ENCODE data around the gene MOGAT3.

MOGAT3 gene

GRCh38 chr7:101172854-101173751, 27.7 kb downstream of the MOGAT3 start:
- Histone ChIP-seq H3K4me1 (peaks cover 12% of the 10 kb centered on the region), H3K36me3 (no peaks in the 10 kb centered on the region), H3K27me3 (peaks cover 39% of the 10 kb centered on the region), H3K4me3 (ENCODE audit: low read depth, low read length) (no peak overlapping the region), H3K9me3 (no peaks in the 10 kb centered on the region)
- DNase-seq: no peak
- TF ChIP-seq, protein P1, sequence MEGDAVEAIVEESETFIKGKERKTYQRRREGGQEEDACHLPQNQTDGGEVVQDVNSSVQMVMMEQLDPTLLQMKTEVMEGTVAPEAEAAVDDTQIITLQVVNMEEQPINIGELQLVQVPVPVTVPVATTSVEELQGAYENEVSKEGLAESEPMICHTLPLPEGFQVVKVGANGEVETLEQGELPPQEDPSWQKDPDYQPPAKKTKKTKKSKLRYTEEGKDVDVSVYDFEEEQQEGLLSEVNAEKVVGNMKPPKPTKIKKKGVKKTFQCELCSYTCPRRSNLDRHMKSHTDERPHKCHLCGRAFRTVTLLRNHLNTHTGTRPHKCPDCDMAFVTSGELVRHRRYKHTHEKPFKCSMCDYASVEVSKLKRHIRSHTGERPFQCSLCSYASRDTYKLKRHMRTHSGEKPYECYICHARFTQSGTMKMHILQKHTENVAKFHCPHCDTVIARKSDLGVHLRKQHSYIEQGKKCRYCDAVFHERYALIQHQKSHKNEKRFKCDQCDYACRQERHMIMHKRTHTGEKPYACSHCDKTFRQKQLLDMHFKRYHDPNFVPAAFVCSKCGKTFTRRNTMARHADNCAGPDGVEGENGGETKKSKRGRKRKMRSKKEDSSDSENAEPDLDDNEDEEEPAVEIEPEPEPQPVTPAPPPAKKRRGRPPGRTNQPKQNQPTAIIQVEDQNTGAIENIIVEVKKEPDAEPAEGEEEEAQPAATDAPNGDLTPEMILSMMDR (IDR thresholded peaks at IDR 0.05; ENCODE audit: low read depth, low read length): no peak

DNA sequence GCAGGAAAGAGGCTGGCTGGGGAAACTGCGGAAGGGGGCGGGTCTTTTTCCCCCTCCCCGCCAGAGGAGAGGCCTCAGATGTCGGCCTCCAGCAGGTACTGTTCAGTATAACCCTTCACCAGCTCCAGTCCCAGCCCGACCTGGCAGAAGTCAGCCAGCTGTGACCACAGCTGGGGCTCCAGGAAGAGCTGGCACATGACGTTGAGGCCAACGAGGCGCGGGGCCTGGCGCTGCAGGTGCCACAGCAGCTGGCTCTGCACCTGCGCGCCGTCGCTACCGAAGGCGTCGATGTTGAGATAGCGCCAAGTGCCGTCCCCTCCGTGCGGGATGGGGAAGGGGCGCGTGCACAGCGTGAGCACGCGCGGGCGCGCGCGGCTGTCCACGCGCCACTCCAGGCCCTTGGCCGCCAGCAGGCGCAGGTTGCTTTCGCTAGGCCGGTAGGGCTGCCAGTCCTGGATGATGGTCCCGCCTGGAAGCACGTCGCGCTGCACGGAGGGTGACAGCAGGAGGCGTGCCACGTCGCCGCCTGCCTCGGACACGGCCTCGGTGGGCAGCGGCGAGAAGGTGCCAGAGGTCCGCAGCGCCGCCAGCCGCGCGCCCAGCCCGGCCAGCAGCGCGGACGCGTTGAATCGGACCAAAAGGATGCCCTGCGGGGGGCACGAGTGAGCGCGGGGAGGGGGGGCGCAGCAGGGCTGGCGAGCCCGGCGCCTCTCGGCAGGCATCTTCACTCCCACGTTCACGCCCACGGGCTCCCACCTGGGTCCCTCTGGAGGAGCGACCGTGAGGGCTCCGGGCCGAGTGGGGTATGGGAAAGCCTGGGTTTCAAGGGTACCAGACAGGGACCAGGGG, 28.6 kb downstream of the MOGAT3 start:
- Histone ChIP-seq H3K27me3 (peaks cover 39% of the 10 kb centered on the region), H3K4me1 (peaks cover 18% of the 10 kb centered on the region), H3K4me3 (ENCODE audit: low read depth, low read length) (peak overlapping the region; percentile 11), H3K9me3 (no peaks in the 10 kb centered on the region), H3K36me3 (no peaks in the 10 kb centered on the region)
- DNase-seq: no peak
- TF ChIP-seq, protein P1 (IDR thresholded peaks at IDR 0.05; ENCODE audit: low read depth, low read length): no peak

DNA sequence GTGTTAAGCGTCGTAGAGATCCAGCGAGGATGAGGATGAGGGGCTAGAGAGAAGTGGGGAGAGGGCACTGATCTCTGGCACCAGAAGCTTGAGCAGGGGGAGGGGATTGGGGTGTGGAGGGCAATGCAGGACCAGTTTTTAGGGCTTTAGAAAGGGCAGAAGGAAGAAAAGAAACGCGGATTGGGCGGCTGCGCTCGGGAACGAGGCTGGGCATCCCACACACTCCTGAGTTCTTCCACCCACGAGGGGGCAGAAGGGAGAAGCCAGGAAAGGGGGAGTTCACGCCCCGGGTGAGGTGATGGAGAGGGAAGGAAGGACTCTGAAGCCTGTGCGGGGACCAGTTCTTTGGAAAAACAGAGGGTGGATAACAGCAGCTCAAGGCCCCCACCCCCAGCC, 29.4 kb downstream of the MOGAT3 start:
- Histone ChIP-seq H3K27me3 (peaks cover 39% of the 10 kb centered on the region), H3K4me3 (ENCODE audit: low read depth, low read length) (no peak overlapping the region), H3K4me1 (peaks cover 16% of the 10 kb centered on the region), H3K9me3 (no peaks in the 10 kb centered on the region), H3K36me3 (no peaks in the 10 kb centered on the region)
- TF ChIP-seq, protein P1 (IDR thresholded peaks at IDR 0.05; ENCODE audit: low read depth, low read length): peak; percentile 41
- DNase-seq: peak; percentile 50

DNA sequence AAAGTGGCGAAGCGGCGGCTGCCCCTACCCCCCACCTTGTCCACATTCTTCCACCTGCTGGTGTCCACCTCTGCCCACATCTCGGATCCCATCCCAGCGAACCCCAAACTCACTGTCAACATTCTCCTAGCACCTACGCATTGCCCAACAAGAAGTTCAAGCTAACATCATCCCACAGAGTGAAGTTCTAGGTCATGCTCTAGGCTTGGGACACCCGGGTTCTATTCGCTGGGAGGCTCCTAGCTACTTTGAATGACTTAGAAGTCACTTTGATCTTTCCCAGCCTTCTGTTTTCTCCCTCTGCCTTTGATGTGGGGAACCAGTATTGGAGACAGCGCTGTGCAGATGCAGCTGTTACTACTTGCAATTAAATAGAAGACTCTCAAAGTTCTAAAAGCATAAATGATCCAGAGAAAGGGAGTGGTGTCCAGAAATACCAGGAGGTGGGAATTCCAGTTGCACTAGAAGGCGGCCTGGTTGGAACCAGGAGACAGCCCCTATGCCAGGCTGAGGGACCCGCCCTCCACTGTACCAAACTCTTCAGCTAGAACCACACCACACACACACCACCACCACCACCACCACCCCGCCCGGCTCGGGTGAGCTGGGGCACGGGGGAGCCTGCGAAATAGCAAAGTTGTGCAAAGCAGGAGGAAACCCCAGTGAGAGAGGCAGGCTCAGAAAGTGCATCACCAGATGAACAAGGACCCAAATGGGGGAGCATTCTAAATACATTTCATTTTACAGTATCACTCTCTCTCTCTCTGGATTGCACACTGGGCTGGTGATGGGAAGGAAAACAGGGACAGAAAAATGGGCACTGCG, 30.0 kb downstream of the MOGAT3 start:
- Histone ChIP-seq H3K4me1 (peaks cover 16% of the 10 kb centered on the region), H3K4me3 (ENCODE audit: low read depth, low read length) (no peak overlapping the region), H3K9me3 (no peaks in the 10 kb centered on the region), H3K36me3 (no peaks in the 10 kb centered on the region), H3K27me3 (peaks cover 39% of the 10 kb centered on the region)
- TF ChIP-seq, protein P1 (IDR thresholded peaks at IDR 0.05; ENCODE audit: low read depth, low read length): no peak
- DNase-seq: no peak

- no peaks in the 10 kb centered on the region for H3K9me3 ChIP-seq
- H3K36me3 ChIP-seq: no peaks in the 10 kb centered on the region
- H3K27me3 ChIP-seq: peaks cover 39% of the 10 kb centered on the region
- peaks cover 16% of the 10 kb centered on the region for H3K4me1 ChIP-seq
- TF ChIP-seq, protein P1 (IDR thresholded peaks at IDR 0.05; ENCODE audit: low read depth, low read length): peak; percentile 89
- H3K4me3 ChIP-seq (ENCODE audit: low read depth, low read length): peak overlapping the region; percentile 97
- peak; percentile 86 for DNase-seq
These were observed 30.8 kb downstream of the MOGAT3 start for GRCh38 chr7:101169838-101170551.

Data from BE2C (cell line).